ENCODE results near the gene PRDX1.
"Not testable (repeated sequence)": the region's sequence is repeated elsewhere in the genome, so short reads cannot be mapped to it uniquely, and the experiment has no call there.

- TF ChIP-seq SP4 (IDR thresholded peaks at IDR 0.05; ENCODE audit: low read length); CTCF (IDR thresholded peaks at IDR 0.05; ENCODE audit: control extremely low read depth in 1 of 3, insufficient read depth in 1 of 3, low read depth in 1 of 3, low read length in 3 of 3); SIN3A (conservative IDR thresholded peaks at IDR 0.05 in 1 of 2, IDR thresholded peaks at IDR 0.05 in 1 of 2; ENCODE audit: low read depth in 1 of 2, low read length in 2 of 2); POLR2A (IDR thresholded peaks at IDR 0.05; ENCODE audit: control extremely low read depth in 1 of 2, low read depth in 2 of 2, low read length in 2 of 2); CEBPB (IDR thresholded peaks at IDR 0.05; ENCODE audit: low read depth, low read length); TBP (IDR thresholded peaks at IDR 0.05; ENCODE audit: low read depth, low read length); EZH2 (IDR thresholded peaks at IDR 0.05; ENCODE audit: low read depth, low read length, severe bottlenecking); SRF (IDR thresholded peaks at IDR 0.05; ENCODE audit: low read depth, low read length); POLR2AphosphoS5 (IDR thresholded peaks at IDR 0.05; ENCODE audit: low read depth, low read length); MAFK (IDR thresholded peaks at IDR 0.05; ENCODE audit: low read depth, low read length); YY1 (IDR thresholded peaks at IDR 0.05; ENCODE audit: low read depth, low read length); JUN (IDR thresholded peaks at IDR 0.05; ENCODE audit: low read depth, low read length); CREB1 (IDR thresholded peaks at IDR 0.05): not testable (repeated sequence)
These were observed 1.9 kb downstream of the PRDX1 start for GRCh38 chr1:45519774-45520173.

Measured in H1 (cell line).